DND-41 (cell line): ENCODE measurements around the gene ZCCHC10.
A peak's percentile ranks its signal among the peaks of the same experiment; 100 is the strongest.
"Not testable (repeated sequence)": the region's sequence is repeated elsewhere in the genome, so short reads cannot be mapped to it uniquely, and the experiment has no call there.

Experiments used
- ATAC-seq: fragments of 200-7000 bp; cut with Tn5 transposase; 3 replicates; pipeline ENCODE4 v1.9.1; 2021; ENCODE audit warnings: low read depth; ENCODE audit not compliant: insufficient read depth
- DNase-seq: peaks from one replicate; pipeline ENCODE4 v3.0.0-alpha.2; 2020
- H2AFZ ChIP-seq: 2 replicates; pipeline ENCODE4 v1.6.0; 2012; ENCODE audit warnings: low read depth, low read length
- H3K27ac ChIP-seq: 2 replicates; pipeline ENCODE4 v1.5.1; 2012; ENCODE audit warnings: low read length, inconsistent platforms
- H3K27me3 ChIP-seq: fragments of 200-600 bp; sonication (generic); 2 replicates; pipeline ENCODE4 v1.6.0; 2012; ENCODE audit warnings: low read length, mild to moderate bottlenecking, inconsistent platforms; ENCODE audit not compliant: insufficient read depth, poor library complexity
- H3K36me3 ChIP-seq: 2 replicates; pipeline ENCODE4 v1.5.1; 2012; ENCODE audit warnings: low read length, inconsistent platforms; ENCODE audit not compliant: insufficient read depth
- H3K4me1 ChIP-seq: 2 replicates; pipeline ENCODE4 v1.5.1; 2012; ENCODE audit warnings: mild to moderate bottlenecking, low read length; ENCODE audit not compliant: insufficient read depth
- H3K4me2 ChIP-seq: 2 replicates; pipeline ENCODE4 v1.6.0; 2012; ENCODE audit warnings: mild to moderate bottlenecking, moderate library complexity, low read length, inconsistent platforms; ENCODE audit not compliant: insufficient read depth
- H3K4me3 ChIP-seq, 2 experiments: fragments of 200-600 bp in 1 of 2; shearing (Covaris generic) in 1 of 2; 2 replicates each; pipeline ENCODE4 v1.5.1; 2012 to 2016; ENCODE audit warnings: inconsistent platforms in 2 of 2, low read length in 2 of 2, mild to moderate bottlenecking in 2 of 2, low read depth in 1 of 2, moderate library complexity in 1 of 2
- H3K79me2 ChIP-seq: 2 replicates; pipeline ENCODE4 v1.6.0; 2012; ENCODE audit warnings: low read length, inconsistent platforms; ENCODE audit not compliant: insufficient read depth
- H3K9ac ChIP-seq: 2 replicates; pipeline ENCODE4 v1.6.0; 2012; ENCODE audit warnings: low read depth, mild to moderate bottlenecking, inconsistent platforms, low read length, moderate library complexity
- H3K9me3 ChIP-seq: 2 replicates; pipeline ENCODE4 v1.5.1; 2012; ENCODE audit warnings: low read length, moderate library complexity, mild to moderate bottlenecking, inconsistent platforms; ENCODE audit not compliant: insufficient read depth, severe bottlenecking
- H4K20me1 ChIP-seq: 2 replicates; pipeline ENCODE4 v1.6.0; 2012; ENCODE audit warnings: low read length; ENCODE audit not compliant: insufficient read depth
- CTCF ChIP-seq: IDR thresholded peaks from 2 replicates; pipeline ENCODE4 v1.5.1; 2012; ENCODE audit warnings: borderline replicate concordance, low read length, moderate library complexity, mild to moderate bottlenecking; ENCODE audit not compliant: poor library complexity, severe bottlenecking; ENCODE audit errors: extremely low read depth
- EZH2 ChIP-seq: IDR thresholded peaks from 3 replicates; pipeline ENCODE4 v1.6.1; 2012; ENCODE audit warnings: borderline replicate concordance, low read depth, mild to moderate bottlenecking, moderate library complexity, low read length, inconsistent platforms; ENCODE audit not compliant: severe bottlenecking

Gene ZCCHC10

GRCh38 chr5:133026664-133027153 lies 360 bp upstream of the ZCCHC10 start:
- no peaks in the 10 kb centered on the region for H3K27me3 ChIP-seq
- peaks cover 26% of the 10 kb centered on the region for H3K4me1 ChIP-seq
- peaks cover 8% of the 10 kb centered on the region for H3K36me3 ChIP-seq
- TF ChIP-seq CTCF = no peak
- no peak for TF ChIP-seq EZH2
- no peak overlapping the region; the same call in 1 of the 2 replicates for H3K27ac ChIP-seq
- H3K4me2 ChIP-seq = peak overlapping the region; percentile 82
- no peak for ATAC-seq
- H3K9ac ChIP-seq = peak overlapping the region; percentile 79
- peaks cover 43% of the 10 kb centered on the region for H3K79me2 ChIP-seq
- peak overlapping the region; percentile 18 to 84; a peak in 3 of 4 replicates for H3K4me3 ChIP-seq
- no peak for DNase-seq
- H2AFZ ChIP-seq = peak overlapping the region; percentile 96
- H4K20me1 ChIP-seq = 0 out of 2 replicates have a peak, but pooled peaks cover 2% of the 10 kb centered on the region
- no peaks in the 10 kb centered on the region for H3K9me3 ChIP-seq

GRCh38 chr5:133019471-133019870 lies 6.9 kb downstream of the ZCCHC10 start:
- not testable (repeated sequence) for H3K27ac ChIP-seq, DNase-seq, H3K9ac ChIP-seq, H2AFZ ChIP-seq, H3K27me3 ChIP-seq, H4K20me1 ChIP-seq, H3K9me3 ChIP-seq, ATAC-seq, H3K4me3 ChIP-seq, H3K4me1 ChIP-seq, H3K4me2 ChIP-seq
- Histone ChIP-seq H3K36me3 (peaks cover 42% of the 10 kb centered on the region), H3K79me2 (peaks cover 81% of the 10 kb centered on the region)

GRCh38 chr5:133017964-133018363 lies 8.4 kb downstream of the ZCCHC10 start:
- no peak for DNase-seq
- Histone ChIP-seq H2AFZ (no peak overlapping the region), H3K4me3 (no peak overlapping the region), H3K79me2 (peaks cover 71% of the 10 kb centered on the region), H3K27ac (no peak overlapping the region), H3K4me2 (no peak overlapping the region), H4K20me1 (0 out of 2 replicates have a peak, but pooled peaks cover 4% of the 10 kb centered on the region), H3K9ac (no peak overlapping the region), H3K4me1 (no peaks in the 10 kb centered on the region), H3K9me3 (no peaks in the 10 kb centered on the region), H3K36me3 (peaks cover 39% of the 10 kb centered on the region), H3K27me3 (no peaks in the 10 kb centered on the region)
- TF ChIP-seq CTCF (no peak), EZH2 (no peak)
- no peak for ATAC-seq

- DNase-seq (no peak), ATAC-seq (no peak)
- Histone ChIP-seq H3K4me1 (no peaks in the 10 kb centered on the region), H3K79me2 (peaks cover 56% of the 10 kb centered on the region), H3K9ac (no peak overlapping the region), H3K4me3 (no peak overlapping the region), H4K20me1 (0 out of 2 replicates have a peak, but pooled peaks cover 4% of the 10 kb centered on the region), H3K36me3 (peaks cover 34% of the 10 kb centered on the region), H3K9me3 (no peaks in the 10 kb centered on the region), H2AFZ (no peak overlapping the region), H3K27ac (no peak overlapping the region), H3K27me3 (no peaks in the 10 kb centered on the region), H3K4me2 (no peak overlapping the region)
- TF ChIP-seq EZH2 (no peak), CTCF (no peak)
Measured at GRCh38 chr5:133015466-133015865, 10.9 kb downstream of the ZCCHC10 start.

- DNase-seq, H3K4me2 ChIP-seq, H3K4me1 ChIP-seq, H2AFZ ChIP-seq, H3K27ac ChIP-seq, H3K4me3 ChIP-seq, H3K9ac ChIP-seq, H4K20me1 ChIP-seq, H3K9me3 ChIP-seq, ATAC-seq, H3K79me2 ChIP-seq, H3K27me3 ChIP-seq: not testable (repeated sequence)
- H3K36me3 ChIP-seq = peaks cover 21% of the 10 kb centered on the region; the same call in 1 of the 2 replicates
Measured at GRCh38 chr5:133008455-133008854, 17.9 kb downstream of the ZCCHC10 start.
